Mesenchymal stem cell (in vitro differentiated cells and primary cell): ENCODE data around the gene DIP2C.
A peak's percentile ranks its signal among the peaks of the same experiment; 100 is the strongest.

ENCODE experiments used
- DNase-seq: peaks from one replicate; pipeline ENCODE4 v3.0.0-alpha.2; 2013
- H2AFZ ChIP-seq: one replicate; pipeline ENCODE4 v1.6.1; 2013; ENCODE audit warnings: low read depth, mild to moderate bottlenecking, control low read depth, inconsistent platforms, low read length, moderate library complexity
- H2AK5ac ChIP-seq: 2 replicates; pipeline ENCODE4 v1.6.1; 2013; ENCODE audit warnings: low read length, moderate library complexity, mild to moderate bottlenecking, inconsistent platforms; ENCODE audit not compliant: severe bottlenecking
- H2BK120ac ChIP-seq: one replicate; pipeline ENCODE4 v1.6.1; 2013; ENCODE audit warnings: low read depth, mild to moderate bottlenecking, inconsistent platforms, low read length, moderate library complexity
- H2BK12ac ChIP-seq, 2 experiments: one replicate each; pipeline ENCODE4 v1.6.1; 2013; ENCODE audit warnings: inconsistent platforms in 2 of 2, low read length in 2 of 2, mild to moderate bottlenecking in 2 of 2, moderate library complexity in 2 of 2, control low read depth in 1 of 2
- H2BK15ac ChIP-seq: one replicate; pipeline ENCODE4 v1.6.1; 2013; ENCODE audit warnings: mild to moderate bottlenecking, low read depth, inconsistent platforms; ENCODE audit not compliant: poor library complexity, severe bottlenecking
- H2BK5ac ChIP-seq: 2 replicates; pipeline ENCODE4 v1.6.1; 2013; ENCODE audit warnings: low read depth, mild to moderate bottlenecking, low read length, control low read depth, inconsistent platforms; ENCODE audit not compliant: poor library complexity, severe bottlenecking
- H3K14ac ChIP-seq, 2 experiments: one replicate each; pipeline ENCODE4 v1.6.1; 2013; ENCODE audit warnings: inconsistent platforms in 2 of 2, low read length in 2 of 2, control low read depth in 1 of 2, mild to moderate bottlenecking in 1 of 2, moderate library complexity in 1 of 2
- H3K18ac ChIP-seq, 2 experiments: one replicate each; pipeline ENCODE4 v1.6.1; 2013; ENCODE audit warnings: inconsistent platforms in 2 of 2, low read length in 2 of 2, control low read depth in 1 of 2, low read depth in 1 of 2, mild to moderate bottlenecking in 1 of 2
- H3K23ac ChIP-seq, 2 experiments: one replicate each; pipeline ENCODE4 v1.6.1; 2013; ENCODE audit warnings: inconsistent platforms in 2 of 2, low read length in 2 of 2, mild to moderate bottlenecking in 2 of 2, moderate library complexity in 2 of 2, control low read depth in 1 of 2
- H3K27ac ChIP-seq: 2 replicates; pipeline ENCODE4 v1.5.1; 2013; ENCODE audit warnings: mild to moderate bottlenecking, moderate library complexity, low read length, control low read depth, inconsistent platforms; ENCODE audit not compliant: poor library complexity, severe bottlenecking
- H3K27me3 ChIP-seq, 2 experiments: 2 replicates each; pipeline versions ENCODE4 v1.6.1 to v1.7.0; 2013; ENCODE audit warnings: low read length in 2 of 2, mild to moderate bottlenecking in 2 of 2, moderate library complexity in 2 of 2, control low read depth in 1 of 2, inconsistent platforms in 1 of 2; ENCODE audit not compliant: control insufficient read depth in 1 of 2, insufficient read depth in 1 of 2
- H3K36me3 ChIP-seq, 2 experiments: 2 replicates each; pipeline versions ENCODE4 v1.6.1 to v1.7.0; 2013; ENCODE audit warnings: low read length in 2 of 2, control low read depth in 1 of 2, inconsistent platforms in 1 of 2, low read depth in 1 of 2, mild to moderate bottlenecking in 1 of 2; ENCODE audit not compliant: insufficient read depth in 2 of 2, control insufficient read depth in 1 of 2
- H3K4ac ChIP-seq, 2 experiments: one replicate each; pipeline ENCODE4 v1.6.1; 2013; ENCODE audit warnings: inconsistent platforms in 2 of 2, low read length in 2 of 2, mild to moderate bottlenecking in 2 of 2, moderate library complexity in 2 of 2, control low read depth in 1 of 2, low read depth in 1 of 2
- H3K4me1 ChIP-seq: 2 replicates; pipeline ENCODE4 v1.6.1; 2013; ENCODE audit warnings: low read depth, low read length, control low read depth; ENCODE audit not compliant: control insufficient read depth, insufficient read depth
- H3K4me2 ChIP-seq: 2 replicates; pipeline ENCODE4 v1.6.1; 2013; ENCODE audit warnings: low read length, mild to moderate bottlenecking, inconsistent platforms; ENCODE audit not compliant: poor library complexity, severe bottlenecking
- H3K4me3 ChIP-seq, 2 experiments: 2 replicates each; pipeline versions ENCODE4 v1.5.1 to v1.7.0; 2013; ENCODE audit warnings: low read length in 2 of 2, mild to moderate bottlenecking in 2 of 2, control low read depth in 1 of 2, low read depth in 1 of 2; ENCODE audit not compliant: insufficient read depth in 1 of 2
- H3K79me1 ChIP-seq: replicated peaks from 2 replicates; pipeline ENCODE4 v1.6.1; 2013; ENCODE audit warnings: mild to moderate bottlenecking, control low read depth, low read length, inconsistent platforms; ENCODE audit not compliant: poor library complexity, severe bottlenecking
- H3K9ac ChIP-seq: 2 replicates; pipeline ENCODE4 v1.7.0; 2013; ENCODE audit warnings: mild to moderate bottlenecking, low read length, moderate library complexity
- H3K9me3 ChIP-seq: 2 replicates; pipeline ENCODE4 v1.7.0; 2013; ENCODE audit warnings: mild to moderate bottlenecking, low read length; ENCODE audit not compliant: control insufficient read depth
- H4K8ac ChIP-seq: one replicate; pipeline ENCODE4 v1.6.1; 2013; ENCODE audit warnings: inconsistent platforms, mild to moderate bottlenecking, low read length, moderate library complexity
- H4K91ac ChIP-seq: one replicate; pipeline ENCODE4 v1.6.1; 2013; ENCODE audit warnings: mild to moderate bottlenecking, low read length, inconsistent platforms
- WGBS: methylation state at CpG from one replicate; pipeline ENCODE4 v1.1.7; 2013; ENCODE audit warnings: mixed read lengths; 5-methylcytosine and 5-hydroxymethylcytosine counted together

Gene DIP2C

GRCh38 chr10:372566-372965 lies 316.9 kb downstream of the DIP2C start:
- peaks cover 35 to 46% of the 10 kb centered on the region in 2 experiments for H3K36me3 ChIP-seq
- H2BK12ac ChIP-seq: peak overlapping the region in 1 of 2 experiments; percentile 42
- no peak overlapping the region for H3K4me2 ChIP-seq
- no peak overlapping the region for H3K4ac ChIP-seq
- no peaks in the 10 kb centered on the region for H3K27me3 ChIP-seq
- peaks cover 39% of the 10 kb centered on the region for H3K4me1 ChIP-seq
- peak overlapping the region; percentile 38 to 79 for H3K18ac ChIP-seq
- peak overlapping the region; percentile 32 for H2AK5ac ChIP-seq
- no peak overlapping the region for H2BK120ac ChIP-seq
- peak overlapping the region; percentile 57 for H4K91ac ChIP-seq
- H2BK15ac ChIP-seq: no peak overlapping the region
- H2BK5ac ChIP-seq: no peak overlapping the region
- H3K23ac ChIP-seq: no peak overlapping the region
- peaks cover 14% of the 10 kb centered on the region for H3K79me1 ChIP-seq
- peak overlapping the region; percentile 83 for H3K27ac ChIP-seq
- H3K14ac ChIP-seq: no peak overlapping the region
- no peak overlapping the region for H3K9ac ChIP-seq
- no peak overlapping the region for H2AFZ ChIP-seq
- H3K4me3 ChIP-seq: no peak overlapping the region
- H3K9me3 ChIP-seq: no peaks in the 10 kb centered on the region
- no peak overlapping the region for H4K8ac ChIP-seq
- WGBS: 97% methylated on average over 17 of the region's 17 CpGs
- no peak for DNase-seq

GRCh38 chr10:371515-371914 lies 318.0 kb downstream of the DIP2C start:
- Histone ChIP-seq H2BK120ac (no peak overlapping the region), H2BK15ac (no peak overlapping the region), H2AFZ (no peak overlapping the region), H3K18ac (no peak overlapping the region), H3K27ac (no peak overlapping the region), H3K14ac (no peak overlapping the region), H3K36me3 (peaks cover 40 to 45% of the 10 kb centered on the region in 2 experiments), H3K79me1 (peaks cover 16% of the 10 kb centered on the region), H3K4ac (no peak overlapping the region), H3K4me3 (no peak overlapping the region), H3K9me3 (no peaks in the 10 kb centered on the region), H4K8ac (no peak overlapping the region), H2AK5ac (peak overlapping the region; percentile 69), H4K91ac (peak overlapping the region; percentile 25), H3K23ac (no peak overlapping the region), H2BK12ac (no peak overlapping the region), H3K4me1 (peaks cover 40% of the 10 kb centered on the region), H2BK5ac (no peak overlapping the region), H3K27me3 (no peaks in the 10 kb centered on the region), H3K4me2 (no peak overlapping the region), H3K9ac (no peak overlapping the region)
- DNase-seq: no peak
- 86% methylated on average over 10 of the region's 13 CpGs for WGBS

GRCh38 chr10:370449-370825 lies 319.0 kb downstream of the DIP2C start:
- peak overlapping the region; percentile 90 for H3K27ac ChIP-seq
- peak overlapping the region; percentile 41 for H3K4me2 ChIP-seq
- peak overlapping the region; percentile 87 for H2BK5ac ChIP-seq
- no peak overlapping the region for H2BK120ac ChIP-seq
- no peak overlapping the region for H2BK12ac ChIP-seq
- H3K23ac ChIP-seq: no peak overlapping the region
- peak overlapping the region; percentile 89 for H2AK5ac ChIP-seq
- H4K91ac ChIP-seq: no peak overlapping the region
- H2BK15ac ChIP-seq: no peak overlapping the region
- WGBS: 77% methylated on average over 5 of the region's 6 CpGs
- H3K27me3 ChIP-seq: no peaks in the 10 kb centered on the region
- peaks cover 16% of the 10 kb centered on the region for H3K79me1 ChIP-seq
- H3K4ac ChIP-seq: no peak overlapping the region
- no peaks in the 10 kb centered on the region for H3K9me3 ChIP-seq
- H3K18ac ChIP-seq: peak overlapping the region in 1 of 2 experiments; percentile 5
- no peak overlapping the region for H3K14ac ChIP-seq
- H2AFZ ChIP-seq: no peak overlapping the region
- peak; percentile 6 for DNase-seq
- H3K36me3 ChIP-seq: peaks cover 41 to 47% of the 10 kb centered on the region in 2 experiments
- no peak overlapping the region for H3K4me3 ChIP-seq
- H3K9ac ChIP-seq: no peak overlapping the region
- H4K8ac ChIP-seq: no peak overlapping the region
- peaks cover 41% of the 10 kb centered on the region for H3K4me1 ChIP-seq

- Histone ChIP-seq H3K27ac (peak overlapping the region; percentile 90), H3K14ac (peak overlapping the region in 1 of 2 experiments; percentile 38), H4K8ac (no peak overlapping the region), H2AFZ (no peak overlapping the region), H3K23ac (no peak overlapping the region), H3K9ac (no peak overlapping the region), H3K4ac (peak overlapping the region in 1 of 2 experiments; percentile 32), H2BK120ac (no peak overlapping the region), H2BK5ac (peak overlapping the region; percentile 87), H2BK15ac (no peak overlapping the region), H4K91ac (no peak overlapping the region), H3K4me2 (peak overlapping the region; percentile 41), H2BK12ac (no peak overlapping the region), H3K18ac (peak overlapping the region in 1 of 2 experiments; percentile 28), H3K4me3 (no peak overlapping the region), H3K79me1 (peaks cover 12% of the 10 kb centered on the region), H3K4me1 (peaks cover 41% of the 10 kb centered on the region), H3K9me3 (no peaks in the 10 kb centered on the region), H3K36me3 (peaks cover 40 to 47% of the 10 kb centered on the region in 2 experiments), H3K27me3 (no peaks in the 10 kb centered on the region), H2AK5ac (peak overlapping the region; percentile 89)
- WGBS: 92% methylated on average over 22 of the region's 22 CpGs
- DNase-seq: peak; percentile 42
Observed at GRCh38 chr10:369684-370448, 319.6 kb downstream of the DIP2C start.
